Mucosa of stomach (tissue), 1 donor: Measurements from ENCODE around the gene STON2.

ENCODE experiments used
- H3K27me3 ChIP-seq: one replicate; pipeline ENCODE4 v1.7.0; 2013; ENCODE audit warnings: mild to moderate bottlenecking, low read length; ENCODE audit not compliant: control insufficient read depth, insufficient read depth
- H3K36me3 ChIP-seq: one replicate; pipeline ENCODE4 v1.7.0; 2013; ENCODE audit warnings: low read length; ENCODE audit not compliant: control insufficient read depth, insufficient read depth
- H3K4me1 ChIP-seq: one replicate; pipeline ENCODE4 v1.7.0; 2013; ENCODE audit warnings: mild to moderate bottlenecking, low read length; ENCODE audit not compliant: control insufficient read depth, insufficient read depth
- H3K4me3 ChIP-seq: one replicate; pipeline ENCODE4 v1.7.0; 2013; ENCODE audit warnings: low read length
- H3K9ac ChIP-seq: one replicate; pipeline ENCODE4 v1.7.0; 2013; ENCODE audit warnings: mild to moderate bottlenecking, low read length, moderate library complexity
- H3K9me3 ChIP-seq: one replicate; pipeline ENCODE4 v1.7.0; 2013; ENCODE audit warnings: mild to moderate bottlenecking, low read length, moderate library complexity; ENCODE audit not compliant: control insufficient read depth
- donor health status: Pancreatic carcinoma.

Gene STON2

GRCh38 chr14:81219759-81220579, 180.2 kb downstream of the STON2 start:
- Histone ChIP-seq H3K4me1 (peaks cover 16% of the 10 kb centered on the region), H3K4me3 (peak overlapping the region; percentile 63), H3K36me3 (no peaks in the 10 kb centered on the region), H3K27me3 (no peaks in the 10 kb centered on the region), H3K9me3 (no peaks in the 10 kb centered on the region), H3K9ac (peak overlapping the region; percentile 97)

- Histone ChIP-seq H3K27me3 (no peaks in the 10 kb centered on the region), H3K9ac (peak overlapping the region; percentile 89), H3K36me3 (no peaks in the 10 kb centered on the region), H3K9me3 (no peaks in the 10 kb centered on the region), H3K4me1 (peaks cover 16% of the 10 kb centered on the region), H3K4me3 (peak overlapping the region; percentile 33)
These were observed 180.8 kb downstream of the STON2 start for GRCh38 chr14:81219210-81219758.

- H3K4me3 ChIP-seq: no peak overlapping the region
- H3K4me1 ChIP-seq: no peaks in the 10 kb centered on the region
- H3K36me3 ChIP-seq: no peaks in the 10 kb centered on the region
- no peaks in the 10 kb centered on the region for H3K9me3 ChIP-seq
- H3K9ac ChIP-seq: no peak overlapping the region
- H3K27me3 ChIP-seq: no peaks in the 10 kb centered on the region
These were observed 188.3 kb downstream of the STON2 start for GRCh38 chr14:81211844-81212243.
